Activated gamma-delta T cell (primary cell): Measurements from ENCODE around the gene NEU3.
"Not testable (repeated sequence)": the region's sequence is repeated elsewhere in the genome, so short reads cannot be mapped to it uniquely, and the experiment has no call there.

Source experiments
- DNase-seq: peaks from one replicate; lab custom pipeline; 2025; lab: John Stamatoyannopoulos, UW

NEU3 gene

GRCh38 chr11:75029836-75030631 lies 41.3 kb downstream of the NEU3 start:
- no peak for DNase-seq

- no peak for DNase-seq
These were observed 42.6 kb downstream of the NEU3 start for GRCh38 chr11:75031224-75031753.

DNA sequence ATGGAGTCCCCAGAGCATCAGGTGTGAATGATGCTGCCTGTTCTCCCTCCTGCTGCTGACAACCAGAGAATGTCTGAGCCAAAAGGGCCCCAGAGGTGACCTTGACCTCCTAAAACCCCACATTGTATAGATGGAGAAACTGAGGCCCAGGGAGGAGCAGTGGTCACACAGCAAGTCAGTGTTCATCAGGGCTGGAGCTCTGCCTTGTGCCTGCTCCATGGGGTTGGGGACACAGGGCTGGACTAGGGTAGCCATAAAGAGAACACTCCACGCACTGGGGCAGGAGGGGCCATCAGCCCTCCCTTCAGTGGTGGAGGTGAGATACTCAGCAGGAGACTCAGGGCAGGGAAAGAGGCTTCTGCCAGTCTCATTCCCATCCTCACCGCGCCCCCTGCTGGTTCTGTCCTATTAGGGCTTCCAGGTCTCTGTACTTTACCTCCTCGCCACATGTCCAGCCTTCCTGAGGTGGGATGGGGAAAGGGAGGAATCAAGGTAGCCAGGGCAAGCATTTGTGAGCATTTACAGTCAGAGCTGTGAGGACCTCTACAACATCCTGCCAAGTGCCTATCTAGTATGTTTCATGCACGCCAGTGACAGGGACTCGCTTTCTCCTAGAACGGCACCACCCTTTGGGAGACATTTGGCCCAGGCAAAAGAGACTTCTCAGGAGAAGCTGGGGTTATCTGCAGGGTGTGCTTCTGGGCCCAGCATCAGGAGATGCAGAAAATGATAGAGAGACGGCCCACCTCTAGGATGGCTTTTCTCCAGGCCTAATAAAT lies 43.2 kb downstream of the NEU3 start:
- DNase-seq, result no peak

DNA sequence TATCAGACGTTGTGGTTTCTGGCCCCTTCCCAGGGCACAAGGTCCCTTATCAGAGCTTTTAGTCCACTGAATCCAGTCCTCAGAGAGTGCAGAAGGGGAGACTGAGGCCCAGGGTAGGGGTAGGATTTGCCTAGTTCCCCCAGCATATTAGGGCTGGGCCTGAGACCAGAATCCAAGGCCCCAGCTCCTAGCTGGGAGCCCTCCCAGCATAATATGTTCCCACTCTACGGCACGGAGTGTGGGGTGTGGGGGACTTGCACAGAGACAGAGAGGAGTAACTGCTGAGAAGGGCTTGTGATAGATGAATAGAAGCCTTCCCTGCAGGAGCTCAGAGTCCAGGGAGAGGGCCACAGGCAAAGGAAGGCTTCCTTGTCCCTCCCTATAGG lies 43.8 kb downstream of the NEU3 start:
- no peak for DNase-seq

DNA sequence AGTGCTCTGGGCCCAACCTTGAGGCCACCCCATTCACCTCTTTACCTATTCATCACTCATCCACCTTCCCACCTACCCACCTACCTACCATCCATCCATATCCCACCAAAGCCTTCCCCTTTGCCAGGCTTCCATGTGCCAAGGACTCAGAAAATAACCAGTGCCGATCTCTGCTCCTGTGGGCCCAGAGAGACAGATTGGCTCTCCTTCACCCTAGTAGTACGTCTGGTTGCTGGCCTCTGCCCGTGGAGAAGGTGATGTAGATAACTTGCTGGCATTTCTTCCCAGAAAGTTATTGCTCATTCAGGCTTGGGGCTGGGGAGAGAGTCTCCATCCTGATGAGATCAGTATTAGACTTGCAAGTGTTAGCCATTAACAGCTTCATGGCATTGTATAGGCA lies 45.2 kb downstream of the NEU3 start:
- DNase-seq, result no peak

DNA sequence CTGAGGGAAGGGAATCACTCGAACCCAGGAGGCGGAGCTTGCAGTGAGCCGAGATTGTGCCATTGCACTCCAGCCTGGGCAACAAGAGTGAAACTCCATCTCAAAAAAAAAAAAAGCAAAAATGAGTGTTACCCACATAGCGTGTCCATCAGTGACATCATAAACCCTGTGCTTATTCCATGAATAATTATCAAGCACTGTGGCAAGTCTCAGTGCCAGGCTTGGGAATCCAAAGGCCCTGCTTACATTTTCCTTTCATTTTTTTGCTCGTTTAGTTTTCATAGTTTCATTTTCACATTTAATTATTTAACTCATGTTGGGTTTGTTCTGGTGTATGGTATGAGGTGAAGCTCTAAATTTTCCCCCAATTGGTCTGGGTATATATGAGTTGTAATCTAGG lies 46.5 kb downstream of the NEU3 start:
- DNase-seq, result no peak

DNA sequence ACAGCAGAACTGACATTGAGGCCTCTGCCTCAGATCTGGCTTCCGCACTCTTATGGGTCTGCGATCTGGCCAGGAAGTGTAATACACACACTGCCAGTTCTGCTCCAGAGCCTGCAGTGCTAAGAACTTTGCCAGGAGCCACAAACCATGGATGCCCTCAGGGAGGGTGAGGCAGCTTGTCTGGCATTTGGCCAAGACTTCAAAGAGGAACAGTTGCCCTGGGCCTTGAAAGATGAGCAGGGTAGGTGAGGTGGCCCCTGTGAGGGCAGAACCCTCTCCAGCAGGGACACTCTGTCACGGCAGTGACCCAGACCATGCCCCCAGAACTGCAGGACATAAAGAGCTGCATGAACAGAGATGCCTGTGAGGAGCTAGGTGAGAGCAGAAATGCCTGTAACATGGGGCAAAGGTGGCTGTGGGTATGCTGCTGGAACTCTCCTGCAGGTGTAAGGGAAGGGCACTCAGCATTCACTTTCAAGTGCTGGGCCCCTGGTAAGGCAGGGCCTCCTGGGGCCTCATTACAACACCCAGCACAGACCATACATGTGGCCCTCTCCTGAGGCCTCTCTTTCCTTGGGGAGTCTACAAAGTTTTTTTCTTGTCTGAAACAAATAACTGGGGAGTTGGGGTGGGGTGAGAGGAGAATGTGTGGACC lies 47.3 kb downstream of the NEU3 start:
- no peak for DNase-seq

DNA sequence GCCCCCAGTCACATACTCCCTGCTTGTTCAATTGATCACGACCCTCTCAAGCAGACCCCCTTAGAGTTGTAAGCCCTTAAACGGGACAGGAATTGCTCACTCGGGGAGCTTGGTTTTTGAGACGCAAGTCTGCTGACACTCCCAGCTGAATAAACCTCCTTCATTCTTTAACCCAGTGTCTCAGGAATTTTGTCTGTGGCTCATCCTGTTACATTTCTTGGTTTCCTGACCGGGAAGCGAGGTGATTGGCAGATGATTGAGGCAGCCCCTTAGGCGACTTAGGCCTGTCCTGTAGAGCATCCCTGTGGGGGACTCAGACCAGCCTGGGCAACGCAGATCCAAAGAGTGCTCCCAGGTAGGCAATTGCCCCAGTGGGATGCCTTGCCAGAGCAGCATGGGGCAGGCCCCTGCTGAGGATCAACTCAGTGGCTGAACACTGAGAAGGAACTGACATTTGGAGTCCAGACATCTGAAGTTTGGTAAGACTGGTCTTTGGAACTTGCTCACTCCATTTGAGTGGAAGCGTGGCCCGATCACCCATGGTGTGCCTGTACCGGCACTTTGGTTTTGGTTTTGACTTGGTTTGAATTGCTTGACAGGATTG lies 51.5 kb downstream of the NEU3 start:
- DNase-seq, result no peak

GRCh38 chr11:75041263-75041662 lies 52.5 kb downstream of the NEU3 start:
- DNase-seq, result no peak

- not testable (repeated sequence) for DNase-seq
These were observed 53.1 kb downstream of the NEU3 start for GRCh38 chr11:75041821-75042220.

GRCh38 chr11:75044381-75045170 lies 55.8 kb downstream of the NEU3 start:
- DNase-seq, result not testable (repeated sequence)

DNA sequence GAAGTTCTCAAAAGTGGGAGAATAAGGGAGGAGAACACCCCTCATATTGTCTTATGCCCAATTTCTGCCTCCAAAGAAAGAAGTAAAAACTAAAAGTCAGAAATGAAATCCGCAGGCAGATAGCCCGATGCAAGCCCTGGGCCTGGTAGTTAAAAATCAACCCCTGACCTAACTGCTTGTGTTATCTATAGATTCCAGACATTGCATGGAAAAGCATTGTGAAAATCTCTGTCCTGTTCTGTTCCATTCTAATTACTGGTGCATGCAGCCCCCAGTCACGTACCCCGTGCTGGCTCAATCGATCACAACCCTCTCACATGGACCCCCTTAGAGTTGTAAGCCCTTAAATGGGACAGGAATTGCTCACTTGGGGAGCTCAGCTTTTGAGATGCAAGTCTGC lies 57.9 kb downstream of the NEU3 start:
- not testable (repeated sequence) for DNase-seq

GRCh38 chr11:75047191-75047590 lies 58.5 kb downstream of the NEU3 start:
- no peak for DNase-seq

DNA sequence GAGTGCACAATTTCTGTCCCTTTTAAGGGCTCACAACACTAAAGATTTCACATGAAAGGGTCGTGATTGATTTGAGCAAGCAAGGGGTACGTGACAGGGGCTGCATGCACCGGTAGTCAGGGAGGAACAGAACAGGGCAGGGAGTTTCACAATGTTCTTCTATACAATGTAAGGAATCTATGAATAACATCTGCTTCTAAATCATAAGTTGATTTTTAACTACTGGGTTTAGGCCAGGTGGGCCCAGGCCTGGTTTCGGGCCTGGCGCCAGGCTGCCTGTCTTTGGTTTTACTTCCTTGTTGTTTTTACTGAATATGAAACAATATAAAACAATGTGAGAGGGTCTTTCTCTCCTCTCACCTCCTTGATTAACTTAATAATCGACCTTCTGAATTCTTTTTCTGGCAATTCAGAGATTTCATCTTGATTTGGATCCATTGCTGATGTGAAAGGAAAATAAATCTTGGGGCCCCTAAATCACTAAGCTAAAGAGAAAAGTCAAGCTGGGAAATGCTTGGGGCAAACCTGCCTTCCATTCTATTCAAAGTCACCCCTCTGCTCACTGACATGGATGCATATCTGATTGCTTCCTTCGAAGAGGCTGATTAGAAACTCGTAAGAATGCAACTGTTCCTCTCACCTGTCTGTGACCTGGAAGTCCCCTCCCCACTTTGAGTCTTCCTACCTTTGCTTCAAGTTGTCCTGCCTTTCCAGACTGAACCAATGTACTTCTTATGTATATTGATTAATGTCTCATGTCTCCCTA lies 61.0 kb downstream of the NEU3 start:
- DNase-seq, result not testable (repeated sequence)

- DNase-seq, result no peak
These were observed 61.8 kb downstream of the NEU3 start for GRCh38 chr11:75050516-75050915.

GRCh38 chr11:75051043-75051442 lies 62.3 kb downstream of the NEU3 start:
- no peak for DNase-seq

DNA sequence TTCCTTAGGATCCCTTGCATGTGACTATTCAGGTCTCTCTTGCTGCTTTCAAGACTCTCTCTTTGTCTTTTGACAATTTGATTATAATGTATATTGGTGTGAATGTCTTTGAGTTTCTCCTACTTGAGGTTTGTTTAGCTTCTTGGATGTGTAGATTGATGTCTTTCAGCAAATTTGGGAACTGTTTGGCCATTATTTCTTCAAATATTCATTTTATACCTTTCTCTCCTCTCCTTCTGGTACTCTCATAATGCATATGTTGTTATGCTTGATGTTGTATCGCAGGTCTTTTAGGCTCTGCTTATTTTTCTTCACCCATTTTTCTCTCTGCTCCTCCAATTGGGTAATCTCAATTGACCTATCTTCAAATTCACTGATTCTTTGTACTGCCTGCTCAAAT lies 63.7 kb downstream of the NEU3 start:
- no peak for DNase-seq

- no peak for DNase-seq
These were observed 66.8 kb downstream of the NEU3 start for GRCh38 chr11:75055511-75055910.

GRCh38 chr11:75056814-75057213 lies 68.1 kb downstream of the NEU3 start:
- no peak for DNase-seq

DNA sequence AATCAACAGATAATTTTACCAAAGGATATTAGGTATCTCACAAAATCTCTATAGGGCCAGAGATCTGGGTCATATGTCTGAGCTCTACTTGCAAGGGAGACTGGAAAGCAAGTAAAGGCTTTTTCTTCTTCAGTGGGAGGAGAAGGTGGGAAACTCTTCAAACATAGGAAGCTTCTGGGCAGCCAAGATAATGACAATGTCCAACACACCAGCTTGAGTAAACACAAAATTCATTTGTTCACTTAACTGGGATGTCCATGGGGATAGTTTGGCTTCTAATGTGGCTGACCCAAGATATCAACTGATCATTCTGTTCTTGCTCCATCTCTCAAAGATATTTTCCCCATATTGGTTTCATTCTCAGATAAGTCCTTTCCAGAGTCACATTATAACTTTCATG lies 70.6 kb downstream of the NEU3 start:
- DNase-seq, result no peak
